Stimulated activated naive CD4-positive, alpha-beta T cell (primary cell): ENCODE measurements around the gene PLK1.
"Not testable (repeated sequence)": the region's sequence is repeated elsewhere in the genome, so short reads cannot be mapped to it uniquely, and the experiment has no call there.

Experiments used
- DNase-seq, 6 experiments: peaks; one replicate each; lab custom pipeline; 2025; lab: John Stamatoyannopoulos, UW

PLK1 gene

DNA sequence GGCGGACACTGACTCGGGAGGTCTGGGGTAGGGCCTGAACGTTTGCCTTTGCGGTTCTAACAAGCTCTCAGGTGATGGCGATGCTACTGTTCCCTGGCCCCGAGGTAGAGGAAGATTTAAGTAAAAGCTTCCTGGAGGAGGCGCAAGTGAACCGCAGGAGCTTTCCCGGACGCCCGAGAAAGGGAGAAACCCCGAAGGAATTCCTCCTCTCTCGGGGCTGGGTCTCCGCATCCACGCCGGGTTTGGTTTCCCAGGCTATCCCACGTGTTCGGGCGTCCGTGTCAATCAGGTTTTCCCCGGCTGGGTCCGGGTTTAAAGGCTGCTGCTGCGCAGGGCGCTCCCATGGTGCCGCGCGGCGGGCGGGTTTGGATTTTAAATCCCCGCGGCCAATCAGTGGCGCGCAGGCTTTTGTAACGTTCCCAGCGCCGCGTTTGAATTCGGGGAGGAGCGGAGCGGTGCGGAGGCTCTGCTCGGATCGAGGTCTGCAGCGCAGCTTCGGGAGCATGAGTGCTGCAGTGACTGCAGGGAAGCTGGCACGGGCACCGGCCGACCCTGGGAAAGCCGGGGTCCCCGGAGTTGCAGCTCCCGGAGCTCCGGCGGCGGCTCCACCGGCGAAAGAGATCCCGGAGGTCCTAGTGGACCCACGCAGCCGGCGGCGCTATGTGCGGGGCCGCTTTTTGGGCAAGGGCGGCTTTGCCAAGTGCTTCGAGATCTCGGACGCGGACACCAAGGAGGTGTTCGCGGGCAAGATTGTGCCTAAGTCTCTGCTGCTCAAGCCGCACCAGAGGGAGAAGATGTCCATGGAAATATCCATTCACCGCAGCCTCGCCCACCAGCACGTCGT, at the start of gene PLK1:
PLK1 (plus strand) TSS at position 460 of the 844 bp plus-strand sequence; CDS start at position 504, 44 bp downstream.
- DNase-seq, result peak; percentile 14 to 59 (median 54)

DNA sequence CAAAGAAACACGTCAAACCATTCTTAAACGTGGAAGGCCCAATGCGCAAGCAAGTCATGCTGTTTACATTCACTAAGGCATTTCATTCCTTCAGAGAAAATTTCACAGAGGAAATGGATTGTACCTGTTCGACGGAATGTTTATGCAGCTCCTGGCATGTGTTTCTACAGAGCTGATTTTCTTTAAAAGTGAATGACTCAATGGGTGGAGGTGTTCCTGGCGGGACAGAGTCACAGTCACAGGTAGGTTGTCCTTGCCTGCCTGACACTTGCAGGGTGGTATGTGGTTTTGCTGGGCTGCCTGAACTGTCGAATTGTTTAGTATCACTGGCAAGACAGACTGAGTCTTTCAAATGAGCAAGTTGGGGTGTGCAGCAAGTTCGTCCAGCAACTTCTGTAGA, 49.2 kb upstream of the PLK1 start:
- no peak for DNase-seq

GRCh38 chr16:23631874-23632273, 46.8 kb upstream of the PLK1 start:
- not testable (repeated sequence) for DNase-seq

- DNase-seq, result no peak
Measured at GRCh38 chr16:23634461-23635036, 44.1 kb upstream of the PLK1 start.

- DNase-seq, result no peak
Measured at GRCh38 chr16:23635958-23636357, 42.7 kb upstream of the PLK1 start.

DNA sequence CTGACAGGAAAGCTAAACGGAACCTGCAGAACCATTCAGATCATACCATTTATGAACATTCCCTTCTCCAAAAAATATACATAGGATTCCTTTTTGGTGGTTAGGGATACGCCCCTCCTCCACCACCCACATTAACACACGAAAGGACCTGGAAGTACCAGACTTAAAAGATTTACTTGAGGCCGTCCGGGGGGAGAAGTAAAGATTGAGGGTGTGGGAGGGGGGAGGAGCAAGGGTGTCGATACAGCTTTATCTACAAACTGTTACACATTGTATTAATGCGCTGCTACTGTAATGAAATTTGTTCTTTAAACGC, 38.1 kb upstream of the PLK1 start:
- no peak for DNase-seq

DNA sequence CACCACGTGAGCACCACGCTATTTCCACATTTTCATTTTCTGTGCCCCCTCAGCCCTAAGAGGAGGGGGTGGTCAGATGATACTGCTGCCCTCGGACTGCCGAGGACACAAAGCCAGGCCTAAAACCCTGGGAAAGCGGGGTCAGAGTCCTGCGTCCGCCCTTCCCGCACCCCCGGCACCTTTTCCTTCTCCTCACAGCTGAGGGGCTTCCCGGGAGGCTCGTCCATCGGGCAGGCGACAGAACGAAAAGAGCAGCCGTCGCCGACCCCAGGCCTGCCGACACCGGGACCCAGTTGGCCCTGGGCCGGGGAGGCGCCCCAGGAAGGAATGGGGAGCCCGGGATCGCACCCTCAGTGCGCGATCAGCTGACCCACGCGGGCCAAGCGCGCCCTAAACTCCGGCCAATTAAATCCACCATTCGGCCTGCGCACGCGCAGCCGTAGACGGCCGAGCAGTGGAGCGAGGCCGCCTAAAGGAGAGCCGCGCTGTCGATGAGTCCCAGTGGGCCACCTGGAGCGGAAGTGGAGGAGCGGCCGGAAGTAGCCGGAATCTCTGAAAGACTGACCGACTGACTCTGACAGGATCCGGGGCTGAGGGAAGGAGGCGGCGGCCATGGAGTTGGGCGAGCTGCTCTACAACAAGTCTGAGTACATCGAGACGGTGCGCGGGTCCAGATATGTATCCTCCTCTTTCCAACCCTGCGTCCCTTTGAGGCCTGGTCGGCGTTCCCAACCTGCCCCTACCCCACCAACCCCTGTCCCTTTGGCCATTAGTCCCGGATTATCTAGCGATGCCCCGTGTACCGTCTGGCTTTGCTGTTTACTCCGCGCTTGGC, 37.5 kb upstream of the PLK1 start, which contains the start of the genes DCTN5 and PALB2:
DCTN5 (plus strand) TSS at position 536 of the 835 bp plus-strand sequence; CDS start at position 613, 77 bp downstream.
PALB2 (minus strand) TSS at position 380 of the 835 bp plus-strand sequence; CDS start at position 227, 153 bp downstream.
- DNase-seq, result peak; percentile 64 to 81 (median 68)

DNA sequence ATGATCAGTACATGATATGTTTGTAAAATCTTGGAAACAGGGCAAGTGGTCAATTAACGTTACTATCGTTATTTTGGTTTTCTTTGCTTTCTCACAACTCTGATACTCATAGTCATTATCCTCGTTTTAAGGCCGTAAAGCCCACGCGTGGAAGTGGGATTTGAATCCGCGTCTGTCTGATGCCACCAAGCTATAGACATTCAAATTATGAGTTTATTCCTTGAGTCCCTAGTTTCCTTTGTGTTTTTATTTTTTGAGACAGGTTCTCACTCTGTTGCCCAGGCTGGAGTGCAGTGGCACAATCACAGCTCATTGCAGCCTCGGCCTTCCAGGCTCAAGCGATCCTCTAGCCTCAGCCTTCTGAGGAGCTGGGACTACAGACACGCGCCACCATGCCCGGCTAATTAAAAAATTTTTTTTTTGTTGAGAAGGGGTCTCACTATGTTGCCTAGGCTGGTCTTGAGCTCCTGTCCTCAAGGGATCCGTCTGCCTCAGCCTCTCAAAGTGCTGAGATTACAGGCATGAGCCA, 36.4 kb upstream of the PLK1 start:
- DNase-seq, result no peak

DNA sequence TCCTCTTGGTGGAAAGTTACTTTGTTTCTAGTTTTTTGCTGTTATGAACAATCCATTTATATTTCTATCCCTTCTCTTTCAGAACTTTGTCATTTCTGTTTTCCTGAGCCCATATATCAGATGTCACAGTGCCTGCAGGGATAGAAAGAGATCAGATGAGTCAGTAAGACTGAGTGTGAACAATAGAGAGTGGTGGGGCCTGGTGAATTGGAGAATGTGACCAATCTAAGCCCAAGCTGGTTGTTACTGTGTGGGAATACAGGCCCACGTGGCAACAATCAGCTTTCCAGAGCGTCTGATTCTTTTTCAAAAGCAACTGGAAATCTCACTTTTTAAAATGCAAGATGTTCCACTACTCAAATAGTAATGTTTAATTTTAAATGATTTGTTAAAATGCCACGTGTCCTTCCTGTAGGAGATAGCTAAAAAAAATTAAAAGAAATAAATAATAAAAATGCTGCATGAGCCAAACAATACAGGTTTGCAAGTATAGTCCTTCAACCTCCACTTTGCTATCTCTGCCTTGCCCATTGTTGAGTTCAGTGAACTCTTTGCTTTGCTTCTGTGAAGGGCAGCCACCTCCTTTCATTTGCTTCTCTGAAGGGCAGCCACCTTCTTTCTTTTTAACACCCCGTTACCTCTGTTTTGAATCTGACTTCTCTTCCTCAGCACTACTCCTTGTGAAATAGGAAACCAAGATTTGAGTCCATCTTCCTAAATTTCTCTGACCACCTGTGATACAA, 27.8 kb upstream of the PLK1 start:
- no peak for DNase-seq

DNA sequence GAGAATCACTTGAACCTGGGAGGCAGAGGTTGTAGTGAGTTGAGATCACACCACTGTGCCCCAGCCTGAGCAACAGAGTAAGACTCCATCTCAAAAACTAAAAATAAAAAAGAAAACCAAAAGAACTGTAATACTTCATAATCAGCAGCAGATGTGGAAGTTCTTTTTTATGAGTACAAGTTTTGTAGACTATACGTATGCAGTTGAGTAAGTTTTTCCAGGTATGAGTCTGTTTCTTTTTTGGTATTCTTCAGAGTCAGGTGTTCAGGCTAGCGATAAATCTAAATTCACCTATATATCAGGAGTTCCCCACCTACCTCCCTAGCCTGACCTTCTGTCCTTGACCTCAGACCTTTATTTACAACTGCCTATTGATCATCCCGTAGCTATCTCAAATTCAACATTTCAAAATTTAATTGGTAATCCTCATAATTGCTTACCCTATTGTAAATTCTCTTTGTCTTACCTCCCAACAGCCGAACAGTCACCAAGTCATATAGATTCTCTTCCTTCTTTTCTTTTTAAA, 26.7 kb upstream of the PLK1 start:
- no peak for DNase-seq

DNA sequence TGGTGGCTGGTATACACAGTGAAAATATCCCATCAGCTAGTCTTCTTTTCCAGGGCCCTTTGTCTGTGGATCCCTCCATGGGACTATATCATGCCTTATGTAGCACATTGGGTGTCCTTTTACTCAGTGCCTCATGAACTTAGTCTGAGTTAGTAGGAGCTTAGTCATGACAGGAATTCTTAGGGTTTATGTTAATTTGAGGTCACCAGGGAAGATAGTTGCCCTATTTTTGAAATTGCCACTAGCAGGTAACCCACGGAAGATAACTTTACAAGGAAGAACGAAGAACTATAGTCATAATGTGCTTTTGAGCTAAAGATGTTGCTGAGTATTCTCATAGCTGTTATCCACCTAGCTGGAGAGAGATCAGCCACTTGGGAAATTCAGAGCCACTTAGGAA, 14.8 kb upstream of the PLK1 start:
- DNase-seq, result no peak

DNA sequence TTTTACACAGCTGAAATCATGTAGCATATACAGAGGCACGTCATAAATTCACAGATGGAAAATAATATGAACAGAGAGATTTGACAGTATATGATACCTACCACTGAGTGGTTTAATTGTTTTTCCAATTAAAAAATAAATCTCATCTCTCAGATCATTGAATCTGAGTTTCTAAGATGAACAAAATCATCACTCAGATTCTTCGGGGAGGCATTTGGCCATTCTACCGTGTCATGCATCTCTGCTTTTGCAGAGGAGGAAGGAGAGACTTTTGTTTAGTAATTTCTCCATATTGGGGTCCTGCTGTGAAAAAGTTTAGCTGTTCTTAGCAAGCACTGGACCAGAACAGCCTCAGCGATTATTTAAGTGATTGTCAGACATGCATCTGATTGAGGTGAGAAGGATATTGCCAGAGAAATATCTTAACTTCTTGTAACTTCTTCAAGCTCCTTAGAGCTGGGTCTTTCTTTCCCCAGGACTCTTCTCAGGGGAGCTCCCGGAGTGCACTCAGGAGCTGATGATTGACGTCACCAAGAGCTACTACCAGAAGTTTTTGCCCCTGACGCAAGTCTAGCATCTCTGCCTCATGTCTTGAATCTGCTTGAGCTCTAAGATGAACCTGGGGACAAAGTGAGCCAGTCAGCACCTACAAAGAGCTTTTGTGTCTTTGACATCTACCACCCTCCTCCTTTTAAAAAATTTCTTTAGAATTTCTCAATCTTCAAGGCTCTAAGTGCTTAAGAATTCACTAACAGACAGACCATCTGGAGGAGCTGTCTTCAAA, 11.9 kb upstream of the PLK1 start:
- DNase-seq, result no peak

DNA sequence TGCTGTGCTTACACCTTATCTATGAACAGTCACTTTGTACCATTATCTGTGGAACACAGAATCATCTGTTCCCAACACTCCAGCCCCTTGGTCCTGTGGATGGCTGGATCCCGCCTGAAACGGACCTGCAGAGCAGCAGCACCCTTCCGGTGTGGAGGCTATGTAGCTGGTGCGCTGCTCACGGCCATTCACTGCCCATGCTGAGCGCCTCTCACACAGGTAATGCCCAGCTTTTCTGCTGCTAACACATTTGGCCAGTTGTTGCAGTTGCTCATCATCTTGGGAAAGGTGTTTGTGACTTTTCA, 11.4 kb upstream of the PLK1 start:
- DNase-seq, result no peak

DNA sequence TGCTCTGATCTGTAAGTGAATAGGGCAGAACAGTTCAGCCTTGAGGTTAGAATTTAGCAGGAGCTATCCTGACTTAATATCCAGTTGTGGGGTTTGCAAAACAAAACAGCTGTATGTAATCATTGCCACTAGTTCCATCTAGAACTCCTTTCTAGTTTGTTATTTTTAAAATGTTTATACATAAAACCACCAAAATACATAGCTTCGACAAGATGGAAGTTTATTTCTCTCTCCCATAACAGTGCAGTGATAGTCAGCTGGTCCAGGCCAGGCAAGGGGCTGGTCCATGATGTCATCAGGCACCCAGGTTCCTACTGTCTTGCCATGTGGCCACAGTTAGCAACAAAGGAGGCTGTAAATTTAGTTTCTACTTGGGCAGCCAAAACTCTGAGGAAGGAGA, 10.5 kb upstream of the PLK1 start:
- no peak for DNase-seq

- DNase-seq, result no peak
Measured at GRCh38 chr16:23668873-23669272, 9.8 kb upstream of the PLK1 start.

DNA sequence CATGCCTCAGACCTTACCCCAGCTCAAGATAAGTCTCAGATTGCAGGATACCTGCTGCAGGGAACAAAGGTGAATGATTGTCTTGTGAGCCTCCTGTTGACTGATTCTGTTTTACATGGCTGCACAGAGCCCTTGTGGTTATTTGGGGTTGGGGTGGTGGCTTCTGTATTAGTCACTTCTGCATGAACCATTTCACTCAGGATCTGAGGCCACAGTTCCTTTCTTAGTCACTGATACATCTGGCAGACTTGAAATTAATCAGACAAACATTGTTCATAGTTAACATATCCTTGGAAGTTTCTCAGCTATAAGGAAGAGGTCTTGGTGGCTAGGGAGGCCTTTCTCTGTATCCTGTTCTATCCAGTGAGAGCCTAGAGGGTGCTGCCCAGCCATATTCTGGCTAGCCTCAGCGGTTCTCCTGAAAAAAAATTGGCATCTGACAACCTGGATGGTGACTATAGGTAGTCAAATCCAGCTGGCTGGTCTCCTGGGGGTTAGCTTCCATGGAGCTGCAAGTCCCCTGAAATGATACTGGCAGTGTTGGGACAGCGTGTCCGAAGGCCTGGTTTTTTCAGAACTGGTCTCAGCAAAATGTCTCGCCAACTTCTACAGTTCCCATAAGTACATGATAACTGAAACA, 8.4 kb upstream of the PLK1 start:
- DNase-seq, result no peak

DNA sequence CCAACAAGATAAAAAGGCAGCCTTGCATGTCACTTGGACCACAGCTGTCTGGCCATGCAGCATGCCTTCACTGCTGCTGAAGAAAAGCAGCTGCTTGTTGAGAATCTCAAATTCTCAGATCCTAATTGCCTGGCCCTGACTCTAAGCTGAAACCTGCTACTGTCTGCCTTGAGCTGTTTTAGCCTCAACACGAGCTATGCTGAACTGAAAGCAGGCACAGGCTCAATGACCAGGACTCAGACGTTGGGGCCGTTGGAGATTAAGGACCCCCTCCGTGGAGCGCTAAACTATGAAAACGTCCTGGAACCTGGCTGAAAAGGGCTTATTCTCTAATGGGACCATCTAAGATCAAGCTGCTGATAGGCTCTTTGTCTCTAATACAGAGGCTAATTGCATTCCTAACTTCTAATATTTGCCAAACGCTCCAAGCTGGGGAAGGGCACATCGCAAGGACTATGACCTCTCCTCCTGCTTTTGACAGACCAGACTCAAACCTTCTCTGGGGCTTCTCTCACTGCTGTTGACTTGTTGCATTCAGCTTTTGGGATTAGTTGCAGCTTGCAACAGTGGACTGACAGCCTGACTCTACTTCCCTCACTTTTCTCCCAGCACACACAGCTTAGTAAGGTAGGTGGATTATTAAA, 4.6 kb upstream of the PLK1 start:
- no peak for DNase-seq

- DNase-seq, result no peak
Measured at GRCh38 chr16:23676924-23677480, 1.7 kb upstream of the PLK1 start.

DNA sequence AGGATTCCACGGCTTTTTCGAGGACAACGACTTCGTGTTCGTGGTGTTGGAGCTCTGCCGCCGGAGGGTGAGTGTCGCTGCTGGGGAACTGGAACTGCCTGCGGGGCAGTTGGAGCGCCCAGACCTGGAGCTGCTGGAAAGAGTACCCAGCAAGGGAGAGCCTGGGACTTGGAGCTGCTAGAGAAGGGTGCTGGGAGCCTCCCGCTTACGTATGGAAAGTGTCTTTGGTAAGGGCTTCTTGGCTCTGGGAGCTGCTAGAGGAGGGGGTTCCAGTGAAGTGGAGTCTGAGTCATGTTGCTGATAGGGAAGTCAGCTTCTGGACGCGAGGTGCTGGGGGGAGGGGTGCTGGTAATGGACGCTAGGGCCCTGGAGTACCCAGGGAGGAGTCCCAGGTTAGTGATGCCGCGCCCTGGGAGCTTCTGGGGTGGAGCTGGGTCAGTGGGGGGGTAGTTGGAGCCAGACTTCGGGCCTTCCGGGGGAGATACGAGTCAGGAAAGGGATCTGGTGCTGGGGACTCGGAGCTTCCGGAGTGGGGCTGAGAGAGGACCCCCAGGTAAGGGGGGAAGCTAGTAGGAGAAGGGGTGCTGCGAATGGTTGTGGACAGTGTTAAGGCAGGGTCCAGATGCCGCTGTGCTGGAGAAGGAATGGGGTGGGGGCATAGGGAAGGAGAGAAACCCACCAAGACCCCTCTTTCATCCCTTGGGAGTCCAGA, 741 bp downstream of the PLK1 start:
- DNase-seq, result no peak
